OCI-LY7 (cell line): ENCODE data around the gene ZNF576. TPM values are rescaled to one million over a fixed set of nuclear protein-coding genes. Genes with fewer than 3 reads are reported as not detected.
A peak's percentile ranks its signal among the peaks of the same experiment; 100 is the strongest.

Experiments used
- BruUV-seq: library from RNA; stranded (reverse); fragments of 400-500 nt; replicated peaks from 2 replicates; lab custom pipeline; 2021; lab: Mats Ljungman, UMichigan
- CTCF ChIA-PET: fragments of 300-600 bp; sonication (Branson Sonifier 250); formaldehyde crosslinking; loops from one replicate; lab custom pipeline; 2022; ENCODE audit warnings: antibody characterized with exemption; ENCODE audit not compliant: unreplicated experiment; lab: Charles Lee
- POLR2A ChIA-PET: fragments of 300-600 bp; sonication (Branson Sonifier 250); formaldehyde crosslinking; loops from one replicate; lab custom pipeline; 2022; ENCODE audit warnings: antibody characterized with exemption; lab: Charles Lee
- DNase-seq: peaks from one replicate; pipeline ENCODE4 v3.0.0-alpha.2; 2015; ENCODE audit warnings: low spot score
- H2AFZ ChIP-seq: fragments of 200-600 bp; sonication (generic), shearing (Covaris generic); 2 replicates; pipeline ENCODE4 v1.6.1; 2014; ENCODE audit warnings: mild to moderate bottlenecking, antibody characterized with exemption, low read length, moderate library complexity
- H3K27ac ChIP-seq: fragments of 200-600 bp; sonication (generic); 2 replicates; pipeline ENCODE4 v1.5.1; 2014; ENCODE audit warnings: mixed run types, low read depth, mild to moderate bottlenecking, moderate library complexity, low read length, inconsistent platforms; ENCODE audit not compliant: poor library complexity, severe bottlenecking
- H3K36me3 ChIP-seq: fragments of 200-600 bp; sonication (generic); 2 replicates; pipeline ENCODE4 v1.6.1; 2014; ENCODE audit warnings: mild to moderate bottlenecking, antibody characterized with exemption, low read length, moderate library complexity, mixed read lengths; ENCODE audit not compliant: insufficient read depth
- H3K4me1 ChIP-seq: fragments of 200-600 bp; sonication (generic); 2 replicates; pipeline ENCODE4 v1.5.1; 2014; ENCODE audit warnings: mild to moderate bottlenecking, low read length; ENCODE audit not compliant: insufficient read depth, poor library complexity, severe bottlenecking
- H3K4me2 ChIP-seq: fragments of 200-600 bp; sonication (generic); 2 replicates; pipeline ENCODE4 v1.6.1; 2014; ENCODE audit warnings: mild to moderate bottlenecking, low read length
- H3K4me3 ChIP-seq: fragments of 200-600 bp; sonication (generic); 2 replicates; pipeline ENCODE4 v1.5.1; 2014; ENCODE audit warnings: mild to moderate bottlenecking, low read depth, low read length; ENCODE audit not compliant: poor library complexity, severe bottlenecking
- H3K79me2 ChIP-seq: fragments of 200-600 bp; sonication (generic); 2 replicates; pipeline ENCODE4 v1.6.1; 2016; ENCODE audit warnings: low read depth, mild to moderate bottlenecking, low read length, moderate library complexity, mixed read lengths; ENCODE audit not compliant: insufficient read depth
- H3K9me2 ChIP-seq: fragments of 200-600 bp; sonication (generic); 2 replicates; pipeline ENCODE4 v1.6.1; 2016; ENCODE audit warnings: mild to moderate bottlenecking, low read length, mixed read lengths; ENCODE audit not compliant: insufficient read depth
- H3K9me3 ChIP-seq: fragments of 200-600 bp; sonication (generic); 2 replicates; pipeline ENCODE4 v1.6.1; 2014; ENCODE audit warnings: mild to moderate bottlenecking, mixed run types, low read length, mixed read lengths
- H4K20me1 ChIP-seq: fragments of 200-600 bp; sonication (generic); 2 replicates; pipeline ENCODE4 v1.6.1; 2014; ENCODE audit warnings: mild to moderate bottlenecking, antibody characterized with exemption, low read length, moderate library complexity, mixed read lengths; ENCODE audit not compliant: insufficient read depth
- EZH2phosphoT487 ChIP-seq: fragments of 200-600 bp; sonication (generic); IDR thresholded peaks from 2 replicates; pipeline ENCODE4 v1.6.1; 2018; ENCODE audit warnings: low read depth, borderline replicate concordance, mild to moderate bottlenecking, mixed run types, antibody characterized with exemption, low read length, moderate library complexity, mixed read lengths
- intact Hi-C: fragments of 100-400 bp; cut with micrococcal nuclease; formaldehyde crosslinking; loops from one replicate; pipeline ENCODE4 v1.10.0; 2022; ENCODE audit not compliant: unreplicated experiment
- total RNA-seq, 2 experiments: library from RNA; depleted of rRNA in 1 of 2; stranded (reverse); fragments of >200 nt in 1 of 2; shearing (Covaris generic) in 1 of 2; gene quantifications; 2 replicates each; pipeline ENCODE4 v1.2.3, GENCODE V29; 2014 to 2022
- TF ChIP-seq, protein P1 (sequence below): fragments of 200-600 bp; sonication (generic); conservative IDR thresholded peaks from 2 replicates; pipeline ENCODE4 v1.5.1; 2014; ENCODE audit warnings: mild to moderate bottlenecking, antibody characterized with exemption, low read length, moderate library complexity, mixed read lengths

ZNF576 gene
- total RNA-seq, 2 experiments from 2014 or later = 17.8 to 20.2 TPM

DNA sequence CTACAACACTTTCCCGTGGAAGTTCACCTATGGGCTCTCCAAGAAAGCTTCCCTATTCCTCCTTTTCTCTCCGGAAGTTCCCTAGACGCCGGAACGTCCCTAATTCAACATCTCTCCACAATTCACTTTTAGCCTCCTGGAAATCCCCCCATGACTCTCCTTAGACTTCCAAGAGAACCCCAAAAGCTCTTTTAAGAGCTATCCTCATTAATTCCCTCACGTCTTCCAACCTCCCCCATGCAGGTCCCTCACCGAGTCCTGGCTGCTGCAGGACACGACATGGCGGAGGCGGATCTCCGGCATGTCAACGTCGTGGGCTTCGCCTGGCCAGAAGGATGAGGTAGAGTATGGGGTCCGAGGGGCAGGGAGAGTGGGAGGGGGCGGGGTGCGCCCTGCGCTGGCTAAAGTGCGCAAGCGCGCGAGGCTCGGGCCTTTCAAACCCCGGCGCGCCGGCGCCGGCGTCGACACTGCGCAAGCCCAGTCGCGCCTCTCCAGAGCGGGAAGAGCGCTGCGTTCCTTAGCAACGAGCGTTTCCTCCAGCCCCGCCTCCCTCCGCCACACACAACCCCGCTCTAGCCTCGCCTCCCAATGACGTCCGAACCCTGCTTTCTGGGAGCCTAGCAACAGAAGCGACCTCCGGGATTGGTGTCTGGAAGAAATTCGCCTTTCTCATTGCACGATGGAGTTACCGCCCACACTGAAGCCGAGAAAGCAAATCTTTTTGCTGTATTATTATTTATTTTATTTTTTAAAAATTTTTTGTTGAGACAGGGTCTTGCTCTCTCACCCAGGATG is 21.0 kb upstream of the ZNF576 start, which contains the start of the genes PINLYP and XRCC1:
TSS of gene PINLYP (plus strand) at position 646 of the 795 bp plus-strand sequence. CDS start 1,391 bp downstream, outside the sequence.
TSS of gene XRCC1 (minus strand) at position 372 of the 795 bp plus-strand sequence. CDS start at position 303, 69 bp downstream.
- Histone ChIP-seq H3K27ac (peak within 1 kb of the TSS; percentile 37), H3K9me2 (no peaks in the 10 kb centered on the region), H3K4me3 (peak within 1 kb of the TSS; percentile 89), H3K36me3 (peaks cover 10% of the 10 kb centered on the region), H3K9me3 (no peaks in the 10 kb centered on the region), H3K4me1 (peaks cover 15% of the 10 kb centered on the region), H4K20me1 (no peaks in the 10 kb centered on the region), H2AFZ (peak within 1 kb of the TSS; percentile 96), H3K4me2 (peak within 1 kb of the TSS; percentile 96), H3K79me2 (peaks cover 11% of the 10 kb centered on the region; the same call in 1 of the 2 replicates)
- peak; percentile 98 for DNase-seq
- no TSS peak for BruUV-seq
- POLR2A ChIA-PET = interaction anchor here (0.7 to 1.3 kb wide), 6 partner anchors 9 to 201 kb away, joined by 3 to 8 read pairs (median 3); partner anchors contain the start of genes IRGQ and ZNF576
- intact Hi-C loops = loop anchor here (1.0 kb wide), 1 partner anchor 21 kb away; the partner anchor contains the start of genes IRGQ and ZNF576
- TF ChIP-seq, protein P1, sequence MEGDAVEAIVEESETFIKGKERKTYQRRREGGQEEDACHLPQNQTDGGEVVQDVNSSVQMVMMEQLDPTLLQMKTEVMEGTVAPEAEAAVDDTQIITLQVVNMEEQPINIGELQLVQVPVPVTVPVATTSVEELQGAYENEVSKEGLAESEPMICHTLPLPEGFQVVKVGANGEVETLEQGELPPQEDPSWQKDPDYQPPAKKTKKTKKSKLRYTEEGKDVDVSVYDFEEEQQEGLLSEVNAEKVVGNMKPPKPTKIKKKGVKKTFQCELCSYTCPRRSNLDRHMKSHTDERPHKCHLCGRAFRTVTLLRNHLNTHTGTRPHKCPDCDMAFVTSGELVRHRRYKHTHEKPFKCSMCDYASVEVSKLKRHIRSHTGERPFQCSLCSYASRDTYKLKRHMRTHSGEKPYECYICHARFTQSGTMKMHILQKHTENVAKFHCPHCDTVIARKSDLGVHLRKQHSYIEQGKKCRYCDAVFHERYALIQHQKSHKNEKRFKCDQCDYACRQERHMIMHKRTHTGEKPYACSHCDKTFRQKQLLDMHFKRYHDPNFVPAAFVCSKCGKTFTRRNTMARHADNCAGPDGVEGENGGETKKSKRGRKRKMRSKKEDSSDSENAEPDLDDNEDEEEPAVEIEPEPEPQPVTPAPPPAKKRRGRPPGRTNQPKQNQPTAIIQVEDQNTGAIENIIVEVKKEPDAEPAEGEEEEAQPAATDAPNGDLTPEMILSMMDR = no peak
- CTCF ChIA-PET = no interaction called here

DNA sequence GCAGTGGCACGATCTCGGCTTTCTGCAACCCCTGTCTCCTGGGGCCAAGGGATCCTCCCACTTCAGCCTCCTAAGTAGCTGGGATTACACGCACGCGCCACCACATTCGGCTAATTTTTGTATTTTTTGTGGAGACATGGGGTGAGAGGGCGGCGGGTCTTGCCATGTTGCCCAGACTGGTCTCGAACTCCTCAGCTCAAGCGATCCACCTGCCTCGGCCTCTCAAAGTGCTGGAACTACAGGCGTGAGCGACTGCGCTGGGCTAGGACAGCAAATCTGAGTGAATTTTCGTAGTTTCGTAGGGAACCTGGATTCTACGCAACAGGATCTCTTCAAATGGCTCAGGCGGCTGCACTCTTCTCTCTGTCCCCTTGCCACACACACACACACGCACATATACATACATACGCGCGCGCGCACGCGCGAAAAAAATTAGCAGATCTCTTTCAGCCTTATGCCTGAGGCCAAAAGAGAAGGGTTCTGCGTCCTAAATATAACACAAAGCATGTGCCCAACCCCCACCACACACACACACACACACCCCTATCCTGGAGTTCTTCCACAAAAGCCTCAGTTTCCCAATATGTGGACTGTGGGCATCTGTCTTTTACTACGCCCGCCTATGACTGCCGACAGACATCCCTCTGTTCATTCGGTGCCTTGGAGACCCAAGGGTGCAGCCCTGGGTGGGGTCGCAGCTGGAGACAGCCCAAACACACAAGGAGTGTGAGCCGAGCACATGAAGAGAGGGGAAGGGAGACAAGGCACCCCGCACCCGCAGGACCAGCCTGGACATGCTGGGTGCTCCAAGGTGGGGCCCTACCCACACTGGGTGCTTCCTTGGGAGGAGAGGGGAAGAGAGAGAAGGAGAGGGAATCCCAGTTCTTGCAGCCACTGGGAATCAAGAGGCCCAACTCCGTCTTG is 20.2 kb upstream of the ZNF576 start:
- Histone ChIP-seq H3K9me3 (no peaks in the 10 kb centered on the region), H4K20me1 (no peaks in the 10 kb centered on the region), H3K9me2 (no peaks in the 10 kb centered on the region), H3K36me3 (peaks cover 10% of the 10 kb centered on the region), H3K27ac (no peak overlapping the region), H3K4me2 (peak overlapping the region; percentile 78), H2AFZ (peak overlapping the region; percentile 96), H3K4me3 (peak overlapping the region; percentile 89), H3K4me1 (peaks cover 15% of the 10 kb centered on the region), H3K79me2 (peaks cover 11% of the 10 kb centered on the region; the same call in 1 of the 2 replicates)
- TF ChIP-seq EZH2phosphoT487 = no peak
- TF ChIP-seq, protein P1 = no peak
- intact Hi-C loops = loop anchor here (1.0 kb wide), 1 partner anchor 20 kb away; the partner anchor contains the start of genes IRGQ and ZNF576
- POLR2A ChIA-PET = interaction anchor here (1.0 kb wide), 1 partner anchor 8 kb away, joined by 4 read pairs; no protein-coding TSS in a partner anchor
- DNase-seq = no peak
- BruUV-seq = no TSS peak
- CTCF ChIA-PET = no interaction called here
